Kidney epithelial cell (primary cell): Measurements from ENCODE around the gene SLC29A2. TPM values are rescaled to one million over a fixed set of nuclear protein-coding genes. Genes with fewer than 3 reads are reported as not detected.
A peak's percentile ranks its signal among the peaks of the same experiment; 100 is the strongest.

Experiments
- DNase-seq: peaks from one replicate; pipeline ENCODE4 v3.0.0-alpha.2; 2010; ENCODE audit warnings: low read depth
- H3K27me3 ChIP-seq: 2 replicates; pipeline ENCODE4 v1.6.0; 2011; ENCODE audit warnings: low read length; ENCODE audit not compliant: control insufficient read depth, insufficient read depth
- H3K36me3 ChIP-seq: 2 replicates; pipeline ENCODE4 v1.5.1; 2011; ENCODE audit warnings: low read length; ENCODE audit not compliant: control insufficient read depth, insufficient read depth
- H3K4me3 ChIP-seq: 2 replicates; pipeline ENCODE4 v1.5.1; 2011; ENCODE audit warnings: low read depth, mild to moderate bottlenecking, control low read depth, low read length
- CTCF ChIP-seq: IDR thresholded peaks from 2 replicates; pipeline ENCODE4 v1.5.1; 2011; ENCODE audit warnings: mild to moderate bottlenecking, moderate library complexity, low read length, control low read depth, inconsistent platforms; ENCODE audit not compliant: insufficient read depth, poor library complexity, severe bottlenecking
- total RNA-seq: library from RNA; depleted of rRNA; stranded (reverse); fragments of >200 nt; gene quantifications from 2 replicates; pipeline ENCODE4 v1.2.3, GENCODE V29; 2015

Gene SLC29A2
- 5.5 and 7.7 TPM in 2 replicates for total RNA-seq

- Histone ChIP-seq H3K27me3 (no peaks in the 10 kb centered on the region), H3K4me3 (peak within 1 kb of the TSS; percentile 80), H3K36me3 (no peaks in the 10 kb centered on the region)
- TF ChIP-seq CTCF = no peak
- no peak for DNase-seq
These were observed at the start of gene SLC29A2 for GRCh38 chr11:66371627-66372415. Gene SLC29A2, minus strand, starts transcription at chr11:66371760. Its CDS starts 169 bp downstream, at chr11:66371591.

- peaks cover 35% of the 10 kb centered on the region for H3K27me3 ChIP-seq
- TF ChIP-seq CTCF = no peak
- no peak for DNase-seq
- H3K36me3 ChIP-seq = no peaks in the 10 kb centered on the region
- H3K4me3 ChIP-seq = no peak within 1 kb of the TSS
These were observed 49.3 kb upstream of the SLC29A2 start, which contains the start of gene NPAS4 for GRCh38 chr11:66420671-66421476. Gene NPAS4, plus strand, starts transcription at chr11:66421035. Its CDS starts 145 bp downstream, at chr11:66421180.

- TF ChIP-seq CTCF = no peak
- Histone ChIP-seq H3K36me3 (no peaks in the 10 kb centered on the region), H3K27me3 (peaks cover 41% of the 10 kb centered on the region), H3K4me3 (no peak overlapping the region)
- no peak for DNase-seq
These were observed 48.3 kb upstream of the SLC29A2 start for GRCh38 chr11:66419825-66420224.

- H3K27me3 ChIP-seq = peaks cover 40% of the 10 kb centered on the region
- no peak overlapping the region for H3K4me3 ChIP-seq
- TF ChIP-seq CTCF = no peak
- no peaks in the 10 kb centered on the region for H3K36me3 ChIP-seq
- no peak for DNase-seq
These were observed 47.4 kb upstream of the SLC29A2 start for GRCh38 chr11:66418986-66419308.

GRCh38 chr11:66418168-66418985 is 46.8 kb upstream of the SLC29A2 start:
- peak; percentile 63 for DNase-seq
- no peaks in the 10 kb centered on the region for H3K36me3 ChIP-seq
- H3K27me3 ChIP-seq = peaks cover 45% of the 10 kb centered on the region
- no peak overlapping the region for H3K4me3 ChIP-seq
- TF ChIP-seq CTCF = peak; percentile 55
